Loucy (cell line): ENCODE data around the gene MAP4K5.

Experiments
- H2AFZ ChIP-seq: fragments of 200-600 bp; sonication (generic); 2 replicates; pipeline ENCODE4 v1.6.0; 2016; ENCODE audit warnings: antibody characterized with exemption, mild to moderate bottlenecking, low read length, moderate library complexity
- H3F3A ChIP-seq: fragments of 200-600 bp; 2 replicates; pipeline ENCODE4 v1.6.0; 2016; ENCODE audit warnings: antibody characterized with exemption, low read depth, mild to moderate bottlenecking
- H3K27me3 ChIP-seq: fragments of 200-600 bp; sonication (generic); 2 replicates; pipeline ENCODE4 v1.6.1; 2014; ENCODE audit warnings: low read length, mild to moderate bottlenecking; ENCODE audit not compliant: insufficient read depth, poor library complexity, severe bottlenecking
- H3K36me3 ChIP-seq: fragments of 200-600 bp; sonication (generic); 2 replicates; pipeline ENCODE4 v1.6.1; 2016; ENCODE audit warnings: low read length; ENCODE audit not compliant: insufficient read depth
- H3K4me1 ChIP-seq: fragments of 200-600 bp; sonication (generic); 2 replicates; pipeline ENCODE4 v1.5.1; 2014; ENCODE audit warnings: low read length, mild to moderate bottlenecking; ENCODE audit not compliant: insufficient read depth, poor library complexity, severe bottlenecking
- H3K4me2 ChIP-seq: fragments of 200-600 bp; sonication (generic); 2 replicates; pipeline ENCODE4 v1.6.0; 2014; ENCODE audit warnings: antibody characterized with exemption, low read length, low read depth, mild to moderate bottlenecking; ENCODE audit not compliant: poor library complexity, severe bottlenecking
- H3K4me3 ChIP-seq: fragments of 200-600 bp; sonication (generic); 2 replicates; pipeline ENCODE4 v1.5.1; 2014; ENCODE audit warnings: low read length, mild to moderate bottlenecking, mixed read lengths; ENCODE audit not compliant: poor library complexity, severe bottlenecking
- H3K79me2 ChIP-seq: fragments of 200-600 bp; sonication (generic); 2 replicates; pipeline ENCODE4 v1.6.1; 2014; ENCODE audit warnings: low read length; ENCODE audit not compliant: insufficient read depth
- H3K9ac ChIP-seq: fragments of 200-600 bp; sonication (generic); 2 replicates; pipeline ENCODE4 v1.6.0; 2014; ENCODE audit warnings: mild to moderate bottlenecking, low read depth, low read length, moderate library complexity; ENCODE audit not compliant: poor library complexity, severe bottlenecking
- H3K9me2 ChIP-seq: fragments of 200-600 bp; sonication (generic); replicated peaks from 2 replicates; pipeline ENCODE4 v1.6.1; 2016; ENCODE audit warnings: low read depth, low read length, mixed read lengths
- H3K9me3 ChIP-seq: fragments of 200-600 bp; sonication (generic); 2 replicates; pipeline ENCODE4 v1.6.1; 2014; ENCODE audit warnings: mild to moderate bottlenecking, antibody characterized with exemption, low read length, low read depth; ENCODE audit not compliant: insufficient read depth
- H4K20me1 ChIP-seq: fragments of 200-600 bp; sonication (generic); 2 replicates; pipeline ENCODE4 v1.6.0; 2014; ENCODE audit warnings: antibody characterized with exemption, low read length, mild to moderate bottlenecking; ENCODE audit not compliant: insufficient read depth, poor library complexity, severe bottlenecking
- CTCF ChIP-seq: fragments of 200-600 bp; sonication (generic); conservative IDR thresholded peaks from 2 replicates; pipeline ENCODE4 v1.5.1; 2014; ENCODE audit warnings: mild to moderate bottlenecking, antibody characterized with exemption, low read length
- EZH2phosphoT487 ChIP-seq: fragments of 200-600 bp; IDR thresholded peaks from 2 replicates; pipeline ENCODE4 v1.6.1; 2018; ENCODE audit warnings: antibody characterized with exemption, mild to moderate bottlenecking, moderate library complexity, borderline replicate concordance

Gene MAP4K5

GRCh38 chr14:50389668-50390441 lies 142.5 kb downstream of the MAP4K5 start:
- no peak overlapping the region for H2AFZ ChIP-seq
- TF ChIP-seq EZH2phosphoT487 (no peak), CTCF (no peak)
- no peaks in the 10 kb centered on the region for H4K20me1 ChIP-seq
- H3K79me2 ChIP-seq = no peaks in the 10 kb centered on the region
- no peaks in the 10 kb centered on the region for H3F3A ChIP-seq
- no peak overlapping the region for H3K4me3 ChIP-seq
- no peak overlapping the region for H3K9ac ChIP-seq
- H3K36me3 ChIP-seq = no peaks in the 10 kb centered on the region
- H3K4me2 ChIP-seq = no peak overlapping the region
- H3K9me2 ChIP-seq = no peaks in the 10 kb centered on the region
- H3K27me3 ChIP-seq = no peaks in the 10 kb centered on the region
- H3K4me1 ChIP-seq = peaks cover 46% of the 10 kb centered on the region
- H3K9me3 ChIP-seq = no peaks in the 10 kb centered on the region

- no peak overlapping the region for H3K4me3 ChIP-seq
- TF ChIP-seq CTCF (no peak; the same call in 1 of the 2 replicates), EZH2phosphoT487 (no peak)
- H4K20me1 ChIP-seq = no peaks in the 10 kb centered on the region
- H3K36me3 ChIP-seq = no peaks in the 10 kb centered on the region
- H3K9me3 ChIP-seq = no peaks in the 10 kb centered on the region
- no peaks in the 10 kb centered on the region for H3K79me2 ChIP-seq
- no peaks in the 10 kb centered on the region for H3K27me3 ChIP-seq
- H2AFZ ChIP-seq = no peak overlapping the region
- no peaks in the 10 kb centered on the region for H3K9me2 ChIP-seq
- no peaks in the 10 kb centered on the region for H3F3A ChIP-seq
- H3K4me1 ChIP-seq = peaks cover 37% of the 10 kb centered on the region
- no peak overlapping the region for H3K4me2 ChIP-seq
- H3K9ac ChIP-seq = no peak overlapping the region
Measured at GRCh38 chr14:50388256-50388931, 144.0 kb downstream of the MAP4K5 start.

GRCh38 chr14:50387548-50387947 lies 144.8 kb downstream of the MAP4K5 start:
- H3K4me1 ChIP-seq = peaks cover 28% of the 10 kb centered on the region
- H3K4me3 ChIP-seq = no peak overlapping the region
- no peak overlapping the region for H2AFZ ChIP-seq
- H3K27me3 ChIP-seq = no peaks in the 10 kb centered on the region
- TF ChIP-seq CTCF (no peak), EZH2phosphoT487 (no peak)
- H3K9me3 ChIP-seq = no peaks in the 10 kb centered on the region
- H3K79me2 ChIP-seq = no peaks in the 10 kb centered on the region
- no peak overlapping the region for H3K9ac ChIP-seq
- H4K20me1 ChIP-seq = no peaks in the 10 kb centered on the region
- H3F3A ChIP-seq = no peaks in the 10 kb centered on the region
- no peaks in the 10 kb centered on the region for H3K9me2 ChIP-seq
- no peaks in the 10 kb centered on the region for H3K36me3 ChIP-seq
- H3K4me2 ChIP-seq = no peak overlapping the region
